Endothelial cell (in vitro differentiated cells): ENCODE results near the gene BCL2. TPM values are rescaled to one million over a fixed set of nuclear protein-coding genes. Genes with fewer than 3 reads are reported as not detected.
"Not testable (repeated sequence)": the region's sequence is repeated elsewhere in the genome, so short reads cannot be mapped to it uniquely, and the experiment has no call there.

Experiments used
- DNase-seq: peaks from one replicate; pipeline ENCODE4 v3.0.0; 2021; ENCODE audit warnings: low spot score
- H3K27ac Mint-ChIP-seq: one replicate; pipeline ENCODE4 v1.8.0; 2021; ENCODE audit warnings: mixed read lengths, inconsistent platforms; ENCODE audit not compliant: unreplicated experiment
- H3K27me3 Mint-ChIP-seq: one replicate; pipeline ENCODE4 v1.8.0; 2021; ENCODE audit warnings: mild to moderate bottlenecking, moderate library complexity, mixed read lengths, inconsistent platforms; ENCODE audit not compliant: unreplicated experiment
- H3K36me3 Mint-ChIP-seq: one replicate; pipeline ENCODE4 v1.8.0; 2021; ENCODE audit warnings: mild to moderate bottlenecking, low read depth, mixed read lengths, inconsistent platforms; ENCODE audit not compliant: unreplicated experiment
- H3K4me1 Mint-ChIP-seq: one replicate; pipeline ENCODE4 v1.8.0; 2021; ENCODE audit warnings: mild to moderate bottlenecking, mixed read lengths, inconsistent platforms; ENCODE audit not compliant: unreplicated experiment
- H3K4me3 Mint-ChIP-seq: one replicate; pipeline ENCODE4 v1.8.0; 2021; ENCODE audit warnings: mild to moderate bottlenecking, mixed read lengths, inconsistent platforms; ENCODE audit not compliant: unreplicated experiment
- H3K9me3 Mint-ChIP-seq: one replicate; pipeline ENCODE4 v1.8.0; 2021; ENCODE audit warnings: mixed read lengths, inconsistent platforms; ENCODE audit not compliant: unreplicated experiment
- CTCF ChIP-seq: fragments of 200-600 bp; sonication (generic); IDR thresholded peaks from one replicate; pipeline ENCODE4 v1.5.0; 2021; ENCODE audit warnings: antibody characterized with exemption; ENCODE audit not compliant: unreplicated experiment
- total RNA-seq: library from RNA; stranded (reverse); fragmentation: NEBNext Ultra II Directional; extraction: Animal tissue kit (Norgen Biotek cat#: 25700); gene quantifications from one replicate; pipeline ENCODE4 v1.2.1, GENCODE V29; 2021; ENCODE audit not compliant: unreplicated experiment

The BCL2 gene
- total RNA-seq, 1 donor from 2014 or later: 9.2 TPM

GRCh38 chr18:63192885-63193349, 126.7 kb downstream of the BCL2 start:
- Mint-ChIP-seq H3K36me3 (no peaks in the 10 kb centered on the region), H3K27me3 (no peaks in the 10 kb centered on the region), H3K4me1 (no peaks in the 10 kb centered on the region), H3K9me3 (no peaks in the 10 kb centered on the region), H3K4me3 (no peak overlapping the region), H3K27ac (no peak overlapping the region)
- no peak for TF ChIP-seq CTCF
- no peak for DNase-seq

- no peak overlapping the region for H3K4me3 Mint-ChIP-seq
- H3K9me3 Mint-ChIP-seq: no peaks in the 10 kb centered on the region
- no peak overlapping the region for H3K27ac Mint-ChIP-seq
- no peaks in the 10 kb centered on the region for H3K27me3 Mint-ChIP-seq
- no peaks in the 10 kb centered on the region for H3K36me3 Mint-ChIP-seq
- DNase-seq: no peak
- TF ChIP-seq CTCF: no peak
- H3K4me1 Mint-ChIP-seq: peaks cover 2% of the 10 kb centered on the region
These were observed 127.3 kb downstream of the BCL2 start for GRCh38 chr18:63192126-63192884.

- H3K27me3 Mint-ChIP-seq: no peaks in the 10 kb centered on the region
- H3K4me1 Mint-ChIP-seq: peaks cover 6% of the 10 kb centered on the region
- no peak for DNase-seq
- TF ChIP-seq CTCF: no peak
- no peak overlapping the region for H3K4me3 Mint-ChIP-seq
- H3K27ac Mint-ChIP-seq: no peak overlapping the region
- H3K9me3 Mint-ChIP-seq: no peaks in the 10 kb centered on the region
- H3K36me3 Mint-ChIP-seq: no peaks in the 10 kb centered on the region
These were observed 128.2 kb downstream of the BCL2 start for GRCh38 chr18:63191413-63191812.

GRCh38 chr18:63190838-63191237, 128.7 kb downstream of the BCL2 start:
- not testable (repeated sequence) for H3K27ac Mint-ChIP-seq, H3K9me3 Mint-ChIP-seq, H3K27me3 Mint-ChIP-seq, H3K36me3 Mint-ChIP-seq, H3K4me3 Mint-ChIP-seq, H3K4me1 Mint-ChIP-seq, DNase-seq

GRCh38 chr18:63189817-63190216, 129.8 kb downstream of the BCL2 start:
- Mint-ChIP-seq H3K4me3 (no peak overlapping the region), H3K4me1 (peaks cover 6% of the 10 kb centered on the region), H3K36me3 (no peaks in the 10 kb centered on the region), H3K27ac (no peak overlapping the region), H3K27me3 (no peaks in the 10 kb centered on the region), H3K9me3 (no peaks in the 10 kb centered on the region)
- no peak for TF ChIP-seq CTCF
- DNase-seq: no peak
